ENCODE results near the gene ERBB4.

- TF ChIP-seq POLR2A (IDR thresholded peaks at IDR 0.05; ENCODE audit: low read depth, low read length) (no peak), POLR2AphosphoS5 (IDR thresholded peaks at IDR 0.05; ENCODE audit: low read depth, low read length) (no peak), TAF1 (IDR thresholded peaks at IDR 0.05; ENCODE audit: low read depth, low read length) (no peak), PAX5 (IDR thresholded peaks at IDR 0.05; ENCODE audit: insufficient read depth, low read length, severe bottlenecking) (no peak), POU2F2 (IDR thresholded peaks at IDR 0.05; ENCODE audit: low read depth, low read length) (no peak)
These were observed 380.5 kb downstream of the ERBB4 start for GRCh38 chr2:212158081-212158480.

Measured in GM12891 (cell line).